Upper lobe of left lung (tissue), 6 donors: ENCODE measurements around the gene GPR61. TPM values are rescaled to one million over a fixed set of nuclear protein-coding genes. Genes with fewer than 3 reads are reported as not detected.

Source experiments
- ATAC-seq, 2 donors: fragments of 200-7000 bp; cut with Tn5 transposase; one replicate each; pipeline ENCODE4 v1.9.1; 2022; ENCODE audit warnings: mild to moderate bottlenecking in 2 of 2, moderate library complexity in 2 of 2; ENCODE audit not compliant: low FRiP score in 2 of 2
- DNase-seq, 2 donors: peaks; one replicate each; pipeline ENCODE4 v3.0.0-alpha.2; 2019 to 2020
- H3K27ac ChIP-seq, 4 donors: fragments of 200-600 bp; sonication (generic); one replicate each; pipeline ENCODE4 v1.5.1; 2016 to 2019
- H3K27me3 ChIP-seq, 4 donors: fragments of 200-600 bp; sonication (generic); one replicate each; pipeline ENCODE4 v1.5.1; 2017 to 2019
- H3K36me3 ChIP-seq, 4 donors: fragments of 200-600 bp; sonication (generic); one replicate each; pipeline ENCODE4 v1.5.1; 2016 to 2019
- H3K4me1 ChIP-seq, 4 donors: fragments of 200-600 bp; sonication (generic); one replicate each; pipeline ENCODE4 v1.5.1; 2018 to 2019
- H3K4me3 ChIP-seq, 4 donors: fragments of 200-600 bp; sonication (generic); one replicate each; pipeline ENCODE4 v1.5.1; 2017 to 2019; ENCODE audit warnings: mild to moderate bottlenecking in 2 of 4, moderate library complexity in 1 of 4
- H3K9me3 ChIP-seq, 4 donors: fragments of 200-600 bp; sonication (generic); one replicate each; pipeline ENCODE4 v1.5.1; 2018 to 2019
- EP300 ChIP-seq, 4 donors: sonication (generic); formaldehyde crosslinking; IDR thresholded peaks; one replicate each; pipeline ENCODE4 v1.5.1; 2017; ENCODE audit warnings: antibody characterized with exemption in 4 of 4, control low read depth in 2 of 4
- POLR2A ChIP-seq, 4 donors: fragments of 450-650 bp; IDR thresholded peaks; one replicate each; pipeline ENCODE4 v1.5.1; 2016 to 2017; ENCODE audit warnings: antibody characterized with exemption in 4 of 4, mild to moderate bottlenecking in 2 of 4
- POLR2AphosphoS5 ChIP-seq, 2 donors: sonication (generic); formaldehyde crosslinking; IDR thresholded peaks; one replicate each; pipeline ENCODE4 v1.5.1; 2017; ENCODE audit warnings: antibody characterized with exemption in 2 of 2
- WGBS, 2 donors: methylation state at CpG; one replicate each; pipeline ENCODE4 v1.1.5; 2017 to 2018; 5-methylcytosine and 5-hydroxymethylcytosine counted together
- total RNA-seq, 6 donors: library from RNA; depleted of rRNA in 4 of 6; stranded (reverse); fragments of >200 nt in 4 of 6; gene quantifications; one replicate each; pipeline versions ENCODE4 v1.1.0 to v1.2.1, GENCODE V29; 2016 to 2021
- TF ChIP-seq, protein P1 (sequence below), 6 experiments: fragments of 450-650 bp in 4 of 6; fragments of 200-600 bp in 2 of 6; sonication (generic) in 2 of 6; IDR thresholded peaks; one replicate each; pipeline ENCODE4 v1.5.1; 2016 to 2019; ENCODE audit warnings: antibody characterized with exemption in 6 of 6
- donor health status: DM: no; HTN: no; CAD: no; lungs with moderate emphysema.
- donor health status: DM: no; HTN: yes; CAD: no; lungs with severe emphysema.

GPR61 gene
- total RNA-seq, 6 donors from 2014 or later: not detected

DNA sequence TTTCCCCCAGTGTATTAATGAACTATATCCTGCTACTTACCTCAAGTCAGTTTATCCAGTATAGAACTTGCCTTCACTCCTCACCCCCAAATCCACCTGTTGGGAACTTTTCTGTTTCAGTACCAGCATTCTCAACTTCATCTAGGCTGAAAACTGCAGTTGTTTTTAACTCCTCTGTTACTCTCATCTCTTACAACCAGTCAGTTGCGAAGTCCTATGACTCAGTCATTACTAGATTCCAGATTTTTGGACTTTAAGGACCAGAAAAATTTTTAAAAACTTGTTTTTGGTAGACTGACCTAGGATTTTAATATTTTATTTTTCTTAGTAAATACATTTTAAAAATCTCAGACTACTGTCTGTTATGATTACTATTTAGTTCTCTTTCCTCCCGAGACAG is 16.9 kb downstream of the GPR61 start:
- 88 to 95% methylated on average over 2 of the region's 2 CpGs for WGBS, 2 donors

DNA sequence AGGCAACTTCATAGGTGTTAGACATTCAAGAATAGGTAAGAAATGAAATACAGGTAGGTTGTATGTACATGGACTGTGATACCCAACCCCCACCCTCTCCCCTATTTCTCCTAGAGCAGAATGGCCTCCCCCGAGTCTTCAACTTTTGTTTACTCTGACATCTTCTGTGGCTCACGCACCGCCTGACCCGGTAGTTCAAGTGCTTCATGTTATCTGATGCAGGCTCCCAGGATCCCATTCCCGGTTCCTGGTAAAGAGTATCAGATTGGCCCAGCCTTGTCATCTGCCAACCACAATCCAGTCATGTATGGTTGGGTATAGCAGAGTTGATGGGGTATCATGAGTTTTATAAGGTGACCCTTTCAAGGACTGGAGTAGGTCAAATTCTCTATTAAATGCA is 17.8 kb downstream of the GPR61 start:
- Histone ChIP-seq H3K4me3 (no peak overlapping the region), H3K4me1 (peaks cover 5 to 35% (median 22%) of the 10 kb centered on the region in 4 donors), H3K9me3 (no peaks in the 10 kb centered on the region), H3K36me3 (no peaks in the 10 kb centered on the region), H3K27ac (no peak overlapping the region), H3K27me3 (no peaks in the 10 kb centered on the region)
- no peak for TF ChIP-seq POLR2AphosphoS5 (IDR thresholded peaks at IDR 0.05)
- no peak for TF ChIP-seq POLR2A (IDR thresholded peaks at IDR 0.05)
- TF ChIP-seq, protein P1, sequence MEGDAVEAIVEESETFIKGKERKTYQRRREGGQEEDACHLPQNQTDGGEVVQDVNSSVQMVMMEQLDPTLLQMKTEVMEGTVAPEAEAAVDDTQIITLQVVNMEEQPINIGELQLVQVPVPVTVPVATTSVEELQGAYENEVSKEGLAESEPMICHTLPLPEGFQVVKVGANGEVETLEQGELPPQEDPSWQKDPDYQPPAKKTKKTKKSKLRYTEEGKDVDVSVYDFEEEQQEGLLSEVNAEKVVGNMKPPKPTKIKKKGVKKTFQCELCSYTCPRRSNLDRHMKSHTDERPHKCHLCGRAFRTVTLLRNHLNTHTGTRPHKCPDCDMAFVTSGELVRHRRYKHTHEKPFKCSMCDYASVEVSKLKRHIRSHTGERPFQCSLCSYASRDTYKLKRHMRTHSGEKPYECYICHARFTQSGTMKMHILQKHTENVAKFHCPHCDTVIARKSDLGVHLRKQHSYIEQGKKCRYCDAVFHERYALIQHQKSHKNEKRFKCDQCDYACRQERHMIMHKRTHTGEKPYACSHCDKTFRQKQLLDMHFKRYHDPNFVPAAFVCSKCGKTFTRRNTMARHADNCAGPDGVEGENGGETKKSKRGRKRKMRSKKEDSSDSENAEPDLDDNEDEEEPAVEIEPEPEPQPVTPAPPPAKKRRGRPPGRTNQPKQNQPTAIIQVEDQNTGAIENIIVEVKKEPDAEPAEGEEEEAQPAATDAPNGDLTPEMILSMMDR (IDR thresholded peaks at IDR 0.05): no peak
- TF ChIP-seq EP300 (IDR thresholded peaks at IDR 0.05): no peak
- ATAC-seq (no peak), DNase-seq (no peak)
- WGBS, 2 donors: 85 to 89% methylated on average over 5 of the region's 5 CpGs

More for the DNA sequence above, 16.9 kb downstream of the GPR61 start:
- H3K36me3 ChIP-seq: no peaks in the 10 kb centered on the region
- ATAC-seq: no peak
- DNase-seq: no peak
- TF ChIP-seq POLR2AphosphoS5 (IDR thresholded peaks at IDR 0.05) (no peak), EP300 (IDR thresholded peaks at IDR 0.05) (no peak), POLR2A (IDR thresholded peaks at IDR 0.05) (no peak)
- TF ChIP-seq, protein P1 (IDR thresholded peaks at IDR 0.05): no peak
- no peaks in the 10 kb centered on the region for H3K27me3 ChIP-seq
- no peak overlapping the region for H3K4me3 ChIP-seq
- no peak overlapping the region for H3K27ac ChIP-seq
- peaks cover under 1 to 31% (median 16%) of the 10 kb centered on the region in 4 donors for H3K4me1 ChIP-seq
- H3K9me3 ChIP-seq: no peaks in the 10 kb centered on the region

DNA sequence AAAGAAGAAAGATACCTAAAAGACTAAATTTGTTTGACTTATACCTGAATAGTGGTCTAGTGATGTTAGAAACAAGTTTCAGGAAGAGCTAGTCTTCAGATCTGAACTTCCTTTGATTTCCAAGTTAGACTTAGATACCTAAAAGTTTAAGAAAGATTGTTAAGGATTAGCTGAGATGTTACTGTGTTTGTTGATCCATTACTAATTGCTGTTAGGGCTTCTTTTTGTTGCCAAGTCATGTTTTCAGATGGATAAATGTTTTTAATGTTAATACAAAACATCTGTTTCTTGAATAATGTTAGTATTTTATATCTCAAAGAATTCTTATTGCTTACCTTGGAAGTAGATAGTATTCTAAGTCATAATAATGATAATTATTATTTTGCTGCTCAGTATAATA is 20.3 kb downstream of the GPR61 start:
- no peak for ATAC-seq
- TF ChIP-seq POLR2AphosphoS5 (IDR thresholded peaks at IDR 0.05) (no peak), EP300 (IDR thresholded peaks at IDR 0.05) (no peak)
- TF ChIP-seq, protein P1 (IDR thresholded peaks at IDR 0.05): no peak
- Histone ChIP-seq H3K27me3 (no peaks in the 10 kb centered on the region), H3K36me3 (no peaks in the 10 kb centered on the region), H3K27ac (no peak overlapping the region), H3K4me3 (no peak overlapping the region), H3K9me3 (no peaks in the 10 kb centered on the region), H3K4me1 (peaks cover 15 to 58% (median 39%) of the 10 kb centered on the region in 4 donors)
- DNase-seq: no peak

DNA sequence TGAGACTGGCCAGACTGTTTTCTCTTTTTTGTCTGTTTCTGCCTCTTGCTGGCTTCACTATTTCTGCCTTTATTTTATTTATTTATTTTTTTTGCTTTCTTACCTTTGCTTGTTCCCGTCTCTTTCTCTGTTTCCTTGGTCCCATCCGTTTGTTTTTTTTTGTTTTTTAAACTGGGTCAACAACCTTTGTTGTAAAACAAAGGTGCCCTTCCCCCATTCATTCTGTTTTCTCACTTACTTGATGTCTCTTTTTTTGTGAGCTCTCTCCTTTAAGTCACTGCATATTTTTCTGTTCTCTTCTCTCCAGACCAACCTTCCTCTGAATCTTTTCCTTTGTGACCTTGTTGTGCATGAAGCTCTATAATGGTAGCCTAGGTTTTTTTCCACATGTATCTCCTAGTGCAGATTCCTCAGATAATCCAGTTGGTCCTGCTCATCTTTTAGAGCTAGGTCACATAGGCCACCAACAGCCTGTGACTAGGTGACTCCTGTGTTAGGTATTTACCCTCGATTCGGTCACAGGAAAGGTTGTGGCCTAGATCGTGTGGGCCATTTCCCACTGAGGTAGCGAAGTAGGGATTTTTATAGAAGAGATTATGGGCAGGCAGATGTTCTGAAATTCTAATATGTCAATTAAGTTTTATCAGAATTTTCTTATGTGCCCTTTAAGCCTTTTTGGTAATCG is 24.7 kb downstream of the GPR61 start:
- H3K9me3 ChIP-seq: no peaks in the 10 kb centered on the region
- ATAC-seq (no peak), DNase-seq (no peak)
- no peak overlapping the region for H3K4me3 ChIP-seq
- peaks cover 29 to 72% (median 50%) of the 10 kb centered on the region in 4 donors for H3K4me1 ChIP-seq
- TF ChIP-seq, protein P1 (IDR thresholded peaks at IDR 0.05): no peak
- no peak for TF ChIP-seq EP300 (IDR thresholded peaks at IDR 0.05)
- TF ChIP-seq POLR2AphosphoS5 (IDR thresholded peaks at IDR 0.05): no peak
- TF ChIP-seq POLR2A (IDR thresholded peaks at IDR 0.05): no peak
- H3K27me3 ChIP-seq: no peaks in the 10 kb centered on the region
- no peaks in the 10 kb centered on the region for H3K36me3 ChIP-seq
- H3K27ac ChIP-seq: no peak overlapping the region
- WGBS, 2 donors: 85 to 88% methylated on average over 7 of the region's 7 CpGs

DNA sequence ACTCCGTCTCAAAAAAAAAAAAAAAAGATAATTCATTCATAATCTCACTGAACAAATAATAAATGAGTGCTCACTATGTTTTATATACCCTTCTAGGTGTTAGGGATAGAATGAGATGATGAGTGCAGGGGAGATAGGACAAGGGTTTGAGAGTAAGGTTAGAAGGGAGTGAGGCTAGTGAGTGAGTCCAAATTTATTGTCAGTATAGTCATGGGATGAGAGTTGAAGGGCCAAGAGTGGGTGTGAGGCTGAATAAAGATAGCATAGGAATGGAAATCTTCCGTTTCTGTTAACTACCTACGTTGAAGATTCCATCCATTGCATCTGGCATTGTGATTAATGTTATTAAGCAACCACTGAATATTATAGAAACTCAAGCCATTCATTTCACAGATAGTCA is 25.6 kb downstream of the GPR61 start:
- ATAC-seq (no peak), DNase-seq (no peak)
- WGBS, 2 donors: 93 to 95% methylated on average over 3 of the region's 3 CpGs
- H3K9me3 ChIP-seq: no peaks in the 10 kb centered on the region
- TF ChIP-seq, protein P1 (IDR thresholded peaks at IDR 0.05): no peak
- no peak for TF ChIP-seq POLR2AphosphoS5 (IDR thresholded peaks at IDR 0.05)
- H3K4me1 ChIP-seq: peaks cover 29 to 74% (median 54%) of the 10 kb centered on the region in 4 donors
- H3K36me3 ChIP-seq: no peaks in the 10 kb centered on the region
- H3K27ac ChIP-seq: no peak overlapping the region
- H3K27me3 ChIP-seq: no peaks in the 10 kb centered on the region
- H3K4me3 ChIP-seq: no peak overlapping the region
